T-cell (primary cell): ENCODE measurements around the gene GOLGA7B. TPM values are rescaled to one million over a fixed set of nuclear protein-coding genes. Genes with fewer than 3 reads are reported as not detected.

Source experiments
- ATAC-seq, 4 experiments: fragments of 200-7000 bp in 3 of 4; fragments of 150-1000 bp in 1 of 4; cut with Tn5 transposase; replicated peaks in 1 of 4; 1 replicate in 3 of 4; 2 replicates in 1 of 4; pipeline ENCODE4 v1.10.0; 2021; ENCODE audit warnings: moderate library complexity in 3 of 4, mild to moderate bottlenecking in 2 of 4, moderate number of reproducible peaks in 1 of 4
- CTCF ChIA-PET, 2 donors: fragments of 300-600 bp; sonication (Branson Sonifier 250); formaldehyde crosslinking; loops; one replicate each; lab custom pipeline; 2022; ENCODE audit warnings: antibody characterized with exemption in 2 of 2; lab: Charles Lee
- POLR2A ChIA-PET, 2 donors: fragments of 300-600 bp; sonication (Branson Sonifier 250); formaldehyde crosslinking; loops; one replicate each; lab custom pipeline; 2022; ENCODE audit warnings: antibody characterized with exemption in 2 of 2; lab: Charles Lee
- DNase-seq, 35 experiments: peaks; one replicate each; pipeline versions ENCODE4 v3.0.0 to v3.0.0-alpha.2; 2013 to 2023
- H3K27ac ChIP-seq: one replicate; pipeline ENCODE4 v1.5.1; 2013; ENCODE audit warnings: low read length
- H3K27me3 ChIP-seq, 2 experiments: replicated peaks in 1 of 2; 1 replicate in 1 of 2; 2 replicates in 1 of 2; pipeline versions ENCODE4 v1.6.1 to v1.7.0; 2013; ENCODE audit warnings: low read length in 1 of 2, mixed read lengths in 1 of 2; ENCODE audit not compliant: control insufficient read depth in 2 of 2, insufficient read depth in 2 of 2; ENCODE audit errors: extremely low read depth in 1 of 2
- H3K36me3 ChIP-seq, 2 donors: 1 replicate in 1 of 2; 2 replicates in 1 of 2; pipeline versions ENCODE4 v1.6.1 to v1.7.0; 2013; ENCODE audit warnings: low read length in 1 of 2; ENCODE audit not compliant: control insufficient read depth in 2 of 2, insufficient read depth in 1 of 2; ENCODE audit errors: extremely low read depth in 1 of 2
- H3K4me1 ChIP-seq, 2 experiments: 1 replicate in 1 of 2; 2 replicates in 1 of 2; pipeline versions ENCODE4 v1.6.1 to v1.7.0; 2013; ENCODE audit warnings: low read length in 2 of 2, mixed read lengths in 1 of 2; ENCODE audit not compliant: insufficient read depth in 2 of 2, control insufficient read depth in 1 of 2; ENCODE audit errors: extremely low read depth in 1 of 2
- H3K4me3 ChIP-seq, 2 donors: 1 replicate in 1 of 2; 2 replicates in 1 of 2; pipeline versions ENCODE4 v1.5.1 to v1.7.0; 2013; ENCODE audit warnings: mild to moderate bottlenecking in 2 of 2, low read length in 1 of 2, moderate library complexity in 1 of 2; ENCODE audit not compliant: control insufficient read depth in 1 of 2; ENCODE audit errors: extremely low read depth in 1 of 2
- H3K9me3 ChIP-seq: 2 replicates; pipeline ENCODE4 v1.7.0; 2013
- H3K27ac Mint-ChIP-seq, 2 donors: one replicate each; pipeline ENCODE4 v1.8.0; 2020 to 2021; ENCODE audit warnings: mild to moderate bottlenecking in 2 of 2, mixed read lengths in 2 of 2
- H3K27me3 Mint-ChIP-seq, 2 donors: one replicate each; pipeline ENCODE4 v1.8.0; 2021 to 2022; ENCODE audit warnings: mixed read lengths in 2 of 2
- H3K36me3 Mint-ChIP-seq: one replicate; pipeline ENCODE4 v1.8.0; 2021; ENCODE audit warnings: mixed read lengths
- H3K4me1 Mint-ChIP-seq, 3 donors: one replicate each; pipeline ENCODE4 v1.8.0; 2020 to 2022; ENCODE audit warnings: mixed read lengths in 3 of 3, mild to moderate bottlenecking in 1 of 3
- H3K4me3 Mint-ChIP-seq, 3 donors: one replicate each; pipeline ENCODE4 v1.8.0; 2020 to 2022; ENCODE audit warnings: mild to moderate bottlenecking in 3 of 3, mixed read lengths in 3 of 3, moderate library complexity in 3 of 3
- H3K9me3 Mint-ChIP-seq, 3 donors: one replicate each; pipeline ENCODE4 v1.8.0; 2020 to 2022; ENCODE audit warnings: mixed read lengths in 3 of 3
- WGBS: methylation state at CpG from one replicate; pipeline ENCODE4 v1.1.5; 2013; ENCODE audit warnings: missing lambda C conversion rate; ENCODE audit not compliant: insufficient coverage; 5-methylcytosine and 5-hydroxymethylcytosine counted together
- total RNA-seq, 35 experiments: library from RNA in 6 of 35; stranded (reverse) in 6 of 35; fragments of 120-200 nt in 1 of 35; gene quantifications; one replicate each; pipeline versions ENCODE4 v1.2.1 to v1.2.4 and lab custom pipeline; 2013 to 2026

GOLGA7B gene
- total RNA-seq (10 to 100 TPM in 4 of 5 donors, 1 to 10 TPM in 1; 9.4 to 16.7 (median 12.2) TPM), total RNA-seq (lab: John Stamatoyannopoulos, UW) (0.85 to 41.9 (median 17.9) reads per million in 29 experiments)
- 6.1 TPM for total RNA-seq (2013)

- ChIA-PET CTCF (interaction anchor here (0.6 to 1.7 kb wide), 5 partner anchors 19 to 182 kb away, joined by 3 to 9 read pairs (median 5); no protein-coding TSS in a partner anchor), POLR2A (interaction anchor here in 1 of 2 donors (0.6 to 0.7 kb wide), 4 partner anchors 75 to 741 kb away, joined by 3 to 6 read pairs (median 4); partner anchors contain the start of gene RRP12)
- H3K9me3 Mint-ChIP-seq, result no peaks in the 10 kb centered on the region
- DNase-seq, result peak; percentile 31 to 74 (median 60)
- peaks cover 23 to 47% of the 10 kb centered on the region in 2 experiments for H3K4me1 ChIP-seq
- peak within 1 kb of the TSS; percentile 85 to 91 (median 90) for H3K4me3 Mint-ChIP-seq
- no peaks in the 10 kb centered on the region for H3K27me3 Mint-ChIP-seq
- H3K9me3 ChIP-seq, result no peaks in the 10 kb centered on the region
- peak within 1 kb of the TSS; percentile 75 to 82 for H3K27ac Mint-ChIP-seq
- no peaks in the 10 kb centered on the region for H3K36me3 ChIP-seq
- H3K36me3 Mint-ChIP-seq, result peaks cover 7% of the 10 kb centered on the region
- peaks cover 42 to 47% (median 43%) of the 10 kb centered on the region in 3 donors for H3K4me1 Mint-ChIP-seq
- no peak within 1 kb of the TSS for H3K27ac ChIP-seq
- H3K4me3 ChIP-seq, result peak within 1 kb of the TSS; percentile 40 to 64
- peak; percentile 82 to 87 (median 85) for ATAC-seq
- WGBS, result 1% methylated on average over 67 of the region's 87 CpGs
- H3K27me3 ChIP-seq, result no peaks in the 10 kb centered on the region
These were observed at the start of gene GOLGA7B for GRCh38 chr10:97849687-97850402. Gene GOLGA7B (plus strand): TSS chr10:97849843. CDS start chr10:97850304, 461 bp downstream.

GRCh38 chr10:97800474-97800873 is 49.2 kb upstream of the GOLGA7B start:
- H3K27me3 Mint-ChIP-seq, result no peaks in the 10 kb centered on the region
- no peaks in the 10 kb centered on the region for H3K9me3 ChIP-seq
- H3K9me3 Mint-ChIP-seq, result peaks cover 0 to 13% (median 3%) of the 10 kb centered on the region in 3 donors
- H3K4me1 ChIP-seq, result peaks cover 10 to 19% of the 10 kb centered on the region in 2 experiments
- ATAC-seq, result no peak
- H3K4me3 Mint-ChIP-seq, result no peak overlapping the region
- no peak overlapping the region for H3K27ac ChIP-seq
- CTCF ChIA-PET, result no interaction called here
- no peaks in the 10 kb centered on the region for H3K27me3 ChIP-seq
- peaks cover 7% of the 10 kb centered on the region for H3K36me3 Mint-ChIP-seq
- H3K27ac Mint-ChIP-seq, result no peak overlapping the region
- 91% methylated on average over 6 of the region's 9 CpGs for WGBS
- H3K4me3 ChIP-seq, result no peak overlapping the region
- H3K36me3 ChIP-seq, result no peaks in the 10 kb centered on the region
- no peak for DNase-seq
- POLR2A ChIA-PET, result no interaction called here
- peaks cover 25 to 38% (median 27%) of the 10 kb centered on the region in 3 donors for H3K4me1 Mint-ChIP-seq

- no peak for ATAC-seq
- CTCF ChIA-PET, result no interaction called here
- H3K27me3 ChIP-seq, result no peaks in the 10 kb centered on the region
- POLR2A ChIA-PET, result no interaction called here
- no peak overlapping the region for H3K27ac Mint-ChIP-seq
- no peak overlapping the region for H3K27ac ChIP-seq
- H3K4me3 Mint-ChIP-seq, result no peak overlapping the region
- H3K4me1 Mint-ChIP-seq, result peaks cover 16 to 29% (median 18%) of the 10 kb centered on the region in 3 donors
- no peaks in the 10 kb centered on the region for H3K36me3 ChIP-seq
- 71% methylated on average over 5 of the region's 5 CpGs for WGBS
- no peaks in the 10 kb centered on the region for H3K9me3 ChIP-seq
- H3K4me1 ChIP-seq, result peaks cover 4 to 13% of the 10 kb centered on the region in 2 experiments
- H3K9me3 Mint-ChIP-seq, result peaks cover 0 to 13% (median 3%) of the 10 kb centered on the region in 3 donors
- H3K27me3 Mint-ChIP-seq, result no peaks in the 10 kb centered on the region
- peaks cover 7% of the 10 kb centered on the region for H3K36me3 Mint-ChIP-seq
- no peak for DNase-seq
- H3K4me3 ChIP-seq, result no peak overlapping the region
These were observed 48.2 kb upstream of the GOLGA7B start for GRCh38 chr10:97801422-97801821.

DNA sequence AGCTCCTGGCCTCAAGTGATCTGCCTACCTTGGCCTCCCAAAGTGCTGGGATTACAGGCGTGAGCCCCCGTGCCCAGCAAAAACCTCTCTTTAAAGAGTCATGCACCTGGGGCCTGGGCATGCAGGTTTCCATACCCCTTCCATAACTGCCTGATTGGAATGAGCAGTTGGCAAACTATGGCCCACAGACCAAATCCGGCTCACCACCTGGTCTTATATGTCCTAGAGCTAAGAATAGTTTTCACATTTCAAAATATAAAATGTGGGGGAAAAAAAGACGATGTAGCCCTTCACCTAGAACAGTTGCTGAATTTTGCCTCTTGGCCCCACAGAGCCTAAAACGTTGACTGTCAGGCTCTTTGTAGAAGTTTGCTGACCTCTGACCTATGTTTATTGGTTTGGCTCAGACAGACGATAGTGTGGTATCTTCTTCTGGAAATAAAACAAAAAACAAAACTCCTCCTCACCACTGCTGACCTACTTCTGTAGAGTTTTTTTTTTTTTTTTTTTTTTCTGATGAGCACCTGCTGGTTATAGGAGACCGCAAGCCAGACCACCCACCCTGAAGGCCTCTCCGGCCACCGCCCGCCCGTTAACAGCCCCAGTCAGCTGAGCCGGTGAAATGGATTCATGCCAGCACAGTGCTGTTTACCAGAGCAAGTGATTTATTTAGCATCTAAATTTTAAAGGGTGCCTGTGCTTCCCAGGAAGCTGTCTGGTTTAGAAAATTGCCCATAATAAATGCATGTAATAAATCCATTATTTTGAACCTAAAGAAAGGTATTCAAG is 44.4 kb upstream of the GOLGA7B start:
- CTCF ChIA-PET, result no interaction called here
- DNase-seq (no peak), ATAC-seq (no peak)
- H3K4me3 ChIP-seq, result no peak overlapping the region
- H3K4me1 Mint-ChIP-seq, result peaks cover 0 to 7% (median 2%) of the 10 kb centered on the region in 3 donors
- H3K27ac Mint-ChIP-seq, result no peak overlapping the region
- H3K9me3 Mint-ChIP-seq, result no peaks in the 10 kb centered on the region
- H3K36me3 ChIP-seq, result no peaks in the 10 kb centered on the region
- H3K27me3 Mint-ChIP-seq, result no peaks in the 10 kb centered on the region
- 84% methylated on average over 8 of the region's 12 CpGs for WGBS
- H3K4me1 ChIP-seq, result no peaks in the 10 kb centered on the region
- peaks cover 0 to 8% of the 10 kb centered on the region in 2 experiments for H3K27me3 ChIP-seq
- H3K27ac ChIP-seq, result no peak overlapping the region
- POLR2A ChIA-PET, result no interaction called here
- no peaks in the 10 kb centered on the region for H3K9me3 ChIP-seq
- H3K4me3 Mint-ChIP-seq, result no peak overlapping the region
- no peaks in the 10 kb centered on the region for H3K36me3 Mint-ChIP-seq

DNA sequence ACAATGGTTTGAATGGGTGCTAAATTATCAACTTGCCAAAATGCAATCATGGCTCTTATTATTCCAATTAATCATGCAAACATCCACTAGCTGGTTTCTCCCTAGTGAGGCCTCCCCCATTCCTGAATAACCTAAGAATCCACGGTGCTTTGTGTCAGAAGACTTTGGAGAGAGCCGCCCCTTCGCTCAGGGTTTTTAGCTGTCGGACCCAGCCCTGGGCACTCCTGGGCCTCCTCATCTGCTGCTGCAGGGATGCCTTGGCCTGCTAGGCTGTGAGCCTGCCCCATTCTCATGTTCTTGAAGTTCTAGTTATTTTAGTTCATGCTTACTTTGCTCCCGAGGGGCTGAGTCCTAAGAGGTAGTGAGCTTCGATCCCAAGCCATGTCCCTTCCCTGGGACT is 43.7 kb upstream of the GOLGA7B start:
- ATAC-seq (no peak), DNase-seq (no peak)
- Histone ChIP-seq H3K27ac (no peak overlapping the region), H3K4me1 (no peaks in the 10 kb centered on the region), H3K27me3 (peaks cover 0 to 8% of the 10 kb centered on the region in 2 experiments), H3K4me3 (no peak overlapping the region), H3K9me3 (no peaks in the 10 kb centered on the region), H3K36me3 (no peaks in the 10 kb centered on the region)
- H3K4me3 Mint-ChIP-seq, result no peak overlapping the region
- peaks cover 0 to 7% (median 2%) of the 10 kb centered on the region in 3 donors for H3K4me1 Mint-ChIP-seq
- ChIA-PET POLR2A (no interaction called here), CTCF (interaction anchor here in 1 of 2 donors (0.7 kb wide), 1 partner anchor 23 kb away, joined by 3 read pairs; no protein-coding TSS in a partner anchor)
- H3K27ac Mint-ChIP-seq, result no peak overlapping the region
- no peaks in the 10 kb centered on the region for H3K9me3 Mint-ChIP-seq
- no peaks in the 10 kb centered on the region for H3K27me3 Mint-ChIP-seq
- WGBS, result 87% methylated on average over 6 of the region's 6 CpGs
- no peaks in the 10 kb centered on the region for H3K36me3 Mint-ChIP-seq

- H3K27me3 ChIP-seq, result peaks cover 0 to 13% of the 10 kb centered on the region in 2 experiments
- Mint-ChIP-seq H3K9me3 (no peaks in the 10 kb centered on the region), H3K4me1 (peaks cover 4 to 9% (median 7%) of the 10 kb centered on the region in 3 donors), H3K36me3 (no peaks in the 10 kb centered on the region), H3K27ac (no peak overlapping the region), H3K4me3 (no peak overlapping the region), H3K27me3 (no peaks in the 10 kb centered on the region)
- WGBS, result 57% methylated on average over 4 of the region's 7 CpGs
- ChIA-PET CTCF (no interaction called here), POLR2A (no interaction called here)
- DNase-seq (no peak), ATAC-seq (no peak)
- no peaks in the 10 kb centered on the region for H3K4me1 ChIP-seq
- no peaks in the 10 kb centered on the region for H3K9me3 ChIP-seq
- no peak overlapping the region for H3K4me3 ChIP-seq
- H3K36me3 ChIP-seq, result no peaks in the 10 kb centered on the region
- no peak overlapping the region for H3K27ac ChIP-seq
These were observed 39.2 kb upstream of the GOLGA7B start for GRCh38 chr10:97810446-97810845.
